IMR-90 (cell line): ENCODE data around the gene FZD7. TPM values are rescaled to one million over a fixed set of nuclear protein-coding genes. Genes with fewer than 3 reads are reported as not detected.

ENCODE experiments used
- ATAC-seq: fragments of 200-7000 bp; cut with Tn5 transposase; 2 replicates; pipeline ENCODE4 v1.9.1; 2020; ENCODE audit warnings: low read depth, mild to moderate bottlenecking, moderate library complexity
- BruUV-seq: library from RNA; stranded (reverse); fragments of 400-500 nt; replicated peaks from 2 replicates; lab custom pipeline; 2021; lab: Mats Ljungman, UMichigan
- CTCF ChIA-PET: fragments of 300-600 bp; formaldehyde crosslinking; extraction: SDS; loops from one replicate; lab custom pipeline; 2021; ENCODE audit warnings: antibody characterized with exemption; lab: Yijun Ruan, JAX
- POLR2A ChIA-PET: fragments of 300-600 bp; sonication (Branson Sonifier 250); formaldehyde crosslinking; loops from one replicate; lab custom pipeline; 2022; ENCODE audit warnings: antibody characterized with exemption; ENCODE audit not compliant: unreplicated experiment; lab: Charles Lee
- DNase-seq: peaks from one replicate; pipeline ENCODE4 v3.0.0; 2013
- H2AFZ ChIP-seq: replicated peaks from 2 replicates; pipeline ENCODE3; 2013; ENCODE audit warnings: low read length, mild to moderate bottlenecking; ENCODE audit not compliant: poor library complexity
- H2AK5ac ChIP-seq: 2 replicates; pipeline ENCODE4 v1.6.1; 2013; ENCODE audit warnings: low read depth, low read length, inconsistent platforms
- H2AK9ac ChIP-seq: replicated peaks from 2 replicates; pipeline ENCODE3; 2013; ENCODE audit warnings: mild to moderate bottlenecking, low read depth, low read length, moderate library complexity; ENCODE audit not compliant: poor library complexity
- H2BK120ac ChIP-seq: 2 replicates; pipeline ENCODE4 v1.6.1; 2013; ENCODE audit warnings: low read depth, low read length, inconsistent platforms
- H2BK15ac ChIP-seq: 3 replicates; pipeline ENCODE4 v1.6.1; 2013; ENCODE audit warnings: low read depth, low read length, inconsistent platforms
- H2BK20ac ChIP-seq: 2 replicates; pipeline ENCODE4 v1.6.1; 2013; ENCODE audit warnings: low read depth, mild to moderate bottlenecking, inconsistent platforms, low read length, moderate library complexity
- H2BK5ac ChIP-seq: 2 replicates; pipeline ENCODE4 v1.6.1; 2013; ENCODE audit warnings: mild to moderate bottlenecking, low read depth, low read length, inconsistent platforms; ENCODE audit not compliant: poor library complexity, severe bottlenecking
- H3K14ac ChIP-seq: replicated peaks from 2 replicates; pipeline ENCODE4 v1.6.1; 2013; ENCODE audit warnings: low read depth, low read length, inconsistent platforms
- H3K18ac ChIP-seq: 2 replicates; pipeline ENCODE4 v1.6.1; 2013; ENCODE audit warnings: low read depth, low read length, control low read depth
- H3K23ac ChIP-seq: 2 replicates; pipeline ENCODE4 v1.6.1; 2013; ENCODE audit warnings: low read depth, low read length, inconsistent platforms
- H3K27ac ChIP-seq: 2 replicates; pipeline ENCODE4 v1.5.1; 2013; ENCODE audit warnings: mild to moderate bottlenecking, control low read depth, low read length; ENCODE audit not compliant: insufficient read depth
- H3K27me3 ChIP-seq: 2 replicates; pipeline ENCODE4 v1.6.1; 2013; ENCODE audit warnings: low read length; ENCODE audit not compliant: control insufficient read depth, insufficient read depth
- H3K36me3 ChIP-seq: 2 replicates; pipeline ENCODE4 v1.6.1; 2013; ENCODE audit warnings: low read length, mixed read lengths; ENCODE audit not compliant: control insufficient read depth, insufficient read depth
- H3K4ac ChIP-seq: 2 replicates; pipeline ENCODE4 v1.6.1; 2013; ENCODE audit warnings: low read depth, low read length, inconsistent platforms
- H3K4me1 ChIP-seq: 2 replicates; pipeline ENCODE4 v1.6.1; 2013; ENCODE audit warnings: low read length, mixed read lengths; ENCODE audit not compliant: control insufficient read depth, insufficient read depth
- H3K4me2 ChIP-seq: 2 replicates; pipeline ENCODE4 v1.6.1; 2013; ENCODE audit warnings: low read depth, mild to moderate bottlenecking, control low read depth, low read length, moderate library complexity
- H3K4me3 ChIP-seq: 2 replicates; pipeline ENCODE4 v1.5.1; 2013; ENCODE audit warnings: low read depth, mild to moderate bottlenecking, control low read depth, low read length, moderate library complexity; ENCODE audit not compliant: insufficient read depth
- H3K56ac ChIP-seq: 2 replicates; pipeline ENCODE4 v1.6.1; 2013; ENCODE audit warnings: low read length, inconsistent platforms; ENCODE audit not compliant: insufficient read depth; ENCODE audit errors: extremely low read depth
- H3K79me1 ChIP-seq, 2 experiments: 2 replicates each; pipeline ENCODE4 v1.6.1; 2013; ENCODE audit warnings: low read length in 2 of 2, inconsistent platforms in 1 of 2, low read depth in 1 of 2
- H3K9ac ChIP-seq: 2 replicates; pipeline ENCODE4 v1.6.1; 2013; ENCODE audit warnings: low read depth, low read length, control low read depth
- H3K9me1 ChIP-seq: 2 replicates; pipeline ENCODE4 v1.6.1; 2013; ENCODE audit warnings: low read length, inconsistent platforms; ENCODE audit not compliant: insufficient read depth
- H3K9me3 ChIP-seq: 2 replicates; pipeline ENCODE4 v1.6.1; 2013; ENCODE audit warnings: low read length; ENCODE audit not compliant: control insufficient read depth, insufficient read depth
- H4K20me1 ChIP-seq: 2 replicates; pipeline ENCODE4 v1.6.1; 2013; ENCODE audit warnings: low read length, inconsistent platforms; ENCODE audit not compliant: insufficient read depth
- H4K5ac ChIP-seq: 2 replicates; pipeline ENCODE4 v1.6.1; 2013; ENCODE audit warnings: mild to moderate bottlenecking, low read depth, low read length, control low read depth
- H4K8ac ChIP-seq, 2 experiments: 2 replicates each; pipeline ENCODE4 v1.6.1; 2013; ENCODE audit warnings: low read depth in 2 of 2, low read length in 2 of 2, control low read depth in 1 of 2, inconsistent platforms in 1 of 2
- H4K91ac ChIP-seq: 2 replicates; pipeline ENCODE4 v1.6.1; 2013; ENCODE audit warnings: low read depth, low read length, inconsistent platforms; ENCODE audit not compliant: insufficient read depth
- BHLHE40 ChIP-seq: fragments of 150-350 bp; IDR thresholded peaks from 2 replicates; pipeline ENCODE4 v1.6.1; 2016; ENCODE audit warnings: mild to moderate bottlenecking, low read depth, low read length
- CEBPB ChIP-seq: IDR thresholded peaks from 2 replicates; pipeline ENCODE4 v1.6.1; 2012; ENCODE audit warnings: low read depth, low read length, improper control_type of control experiment
- CHD1 ChIP-seq: IDR thresholded peaks from 2 replicates; pipeline ENCODE4 v1.6.1; 2012; ENCODE audit warnings: low read depth, low read length, improper control_type of control experiment
- FOS ChIP-seq: fragments of 150-350 bp; IDR thresholded peaks from 2 replicates; pipeline ENCODE4 v1.6.1; 2016; ENCODE audit warnings: low read depth, low read length
- MAFK ChIP-seq: IDR thresholded peaks from 2 replicates; pipeline ENCODE4 v1.6.1; 2012; ENCODE audit warnings: low read depth, low read length, improper control_type of control experiment
- MXI1 ChIP-seq: IDR thresholded peaks from 2 replicates; pipeline ENCODE4 v1.6.1; 2012; ENCODE audit warnings: low read depth, mild to moderate bottlenecking, low read length, moderate library complexity, borderline replicate concordance
- NFE2L2 ChIP-seq: fragments of 150-350 bp; IDR thresholded peaks from 2 replicates; pipeline ENCODE4 v1.6.1; 2016; ENCODE audit warnings: low read depth, mild to moderate bottlenecking, low read length
- POLR2A ChIP-seq: IDR thresholded peaks from 2 replicates; pipeline ENCODE4 v1.6.1; 2012; ENCODE audit warnings: mild to moderate bottlenecking, low read depth, low read length
- RAD21 ChIP-seq: IDR thresholded peaks from 2 replicates; pipeline ENCODE4 v1.6.1; 2012; ENCODE audit warnings: low read length, improper control_type of control experiment
- RCOR1 ChIP-seq: IDR thresholded peaks from 2 replicates; pipeline ENCODE4 v1.6.1; 2012; ENCODE audit warnings: mild to moderate bottlenecking, low read length, improper control_type of control experiment; ENCODE audit not compliant: insufficient replicate concordance
- RFX5 ChIP-seq: IDR thresholded peaks from 2 replicates; pipeline ENCODE4 v1.8.0; 2012; ENCODE audit warnings: low read depth, mild to moderate bottlenecking, low read length, moderate library complexity
- SMC3 ChIP-seq: fragments of 150-350 bp; IDR thresholded peaks from 2 replicates; pipeline ENCODE4 v1.6.1; 2016; ENCODE audit warnings: low read depth, mild to moderate bottlenecking, antibody characterized with exemption, low read length, moderate library complexity
- dilution Hi-C: fragments of 300-500 bp; cut with HindIII; formaldehyde crosslinking; loops from one replicate; pipeline ENCODE4 v1.14.3; 2018; ENCODE audit warnings: low sequenced_read_pairs; ENCODE audit not compliant: unreplicated experiment
- in situ Hi-C: fragments of 300-500 bp; cut with MboI; formaldehyde crosslinking; loops from 3 replicates; pipeline ENCODE4 v1.14.3; 2019; ENCODE audit warnings: low sequenced_read_pairs, inconsistent platforms, mixed read lengths
- intact Hi-C: fragments of 100-400 bp; cut with micrococcal nuclease; formaldehyde crosslinking; loops from 2 replicates; pipeline ENCODE4 v1.10.0; 2022
- polyA plus RNA-seq, 3 experiments: library from polyadenylated mRNA; depleted of rRNA; stranded (reverse); fragments of >200 nt; gene quantifications; 2 replicates each; pipeline ENCODE4 v1.2.3, GENCODE V29; 2012; ENCODE audit warnings: low replicate concordance in 1 of 3
- total RNA-seq: library from RNA; depleted of rRNA; stranded (reverse); fragments of >200 nt; gene quantifications from 2 replicates; pipeline ENCODE4 v1.2.3, GENCODE V29; 2012
- TF ChIP-seq, protein P1 (sequence below): fragments of 150-350 bp; IDR thresholded peaks from 2 replicates; pipeline ENCODE4 v1.6.1; 2016; ENCODE audit warnings: low read depth, mild to moderate bottlenecking, low read length, moderate library complexity, borderline replicate concordance
- TF ChIP-seq, protein P2 (sequence below): conservative IDR thresholded peaks from 2 replicates; pipeline ENCODE4 v1.5.1; 2012; ENCODE audit warnings: mild to moderate bottlenecking, low read depth, low read length, improper control_type of control experiment
- TF ChIP-seq, protein P3 (sequence below): fragments of 150-350 bp; IDR thresholded peaks from 2 replicates; pipeline ENCODE4 v1.6.1; 2017; ENCODE audit warnings: mild to moderate bottlenecking, antibody characterized with exemption, low read length, low read depth

The FZD7 gene
- total and polyA plus RNA-seq, 2 of the 4 experiments (the other 2 are of a cell fraction) = 62.4 to 90.9 TPM

DNA sequence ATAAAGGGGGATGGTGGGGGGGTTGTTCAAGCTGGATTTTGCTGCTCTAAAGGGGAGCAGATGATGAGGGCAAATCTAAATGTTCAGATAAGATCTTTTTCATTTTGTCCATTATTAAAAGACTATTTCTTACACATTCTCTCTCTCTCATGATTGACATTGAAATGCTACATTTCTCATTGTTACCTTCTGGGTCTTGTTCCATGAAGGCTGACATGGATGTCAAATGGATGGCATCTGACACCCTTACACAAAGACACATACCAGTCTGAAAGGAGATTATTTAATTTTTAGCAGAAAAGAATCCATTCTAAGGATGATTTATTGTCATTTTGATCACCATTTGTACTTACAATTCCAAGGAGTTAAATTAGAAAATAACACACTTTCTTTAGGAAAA, 11.1 kb downstream of the FZD7 start:
- Histone ChIP-seq H3K18ac (no peak overlapping the region), H2BK120ac (no peak overlapping the region), H3K56ac (no peak overlapping the region), H3K4me3 (no peak overlapping the region), H3K9me3 (no peaks in the 10 kb centered on the region), H4K91ac (no peak overlapping the region), H2AFZ (no peak overlapping the region), H3K9me1 (peaks cover 10% of the 10 kb centered on the region), H2AK5ac (no peak overlapping the region), H3K23ac (no peak overlapping the region), H3K9ac (no peak overlapping the region), H3K4me1 (peaks cover 8% of the 10 kb centered on the region), H3K4me2 (no peak overlapping the region), H3K27ac (no peak overlapping the region), H2BK20ac (no peak overlapping the region), H3K27me3 (no peaks in the 10 kb centered on the region), H4K20me1 (peaks cover 2% of the 10 kb centered on the region; the same call in 1 of the 2 replicates), H3K79me1 (peaks cover 7 to 26% of the 10 kb centered on the region in 2 experiments), H4K8ac (no peak overlapping the region), H3K14ac (no peak overlapping the region), H2BK15ac (no peak overlapping the region), H4K5ac (no peak overlapping the region), H3K36me3 (peaks cover 2% of the 10 kb centered on the region), H2BK5ac (no peak overlapping the region), H2AK9ac (no peak overlapping the region), H3K4ac (no peak overlapping the region)
- BruUV-seq = no TSS peak
- CTCF ChIA-PET = no interaction called here
- TF ChIP-seq, protein P1, sequence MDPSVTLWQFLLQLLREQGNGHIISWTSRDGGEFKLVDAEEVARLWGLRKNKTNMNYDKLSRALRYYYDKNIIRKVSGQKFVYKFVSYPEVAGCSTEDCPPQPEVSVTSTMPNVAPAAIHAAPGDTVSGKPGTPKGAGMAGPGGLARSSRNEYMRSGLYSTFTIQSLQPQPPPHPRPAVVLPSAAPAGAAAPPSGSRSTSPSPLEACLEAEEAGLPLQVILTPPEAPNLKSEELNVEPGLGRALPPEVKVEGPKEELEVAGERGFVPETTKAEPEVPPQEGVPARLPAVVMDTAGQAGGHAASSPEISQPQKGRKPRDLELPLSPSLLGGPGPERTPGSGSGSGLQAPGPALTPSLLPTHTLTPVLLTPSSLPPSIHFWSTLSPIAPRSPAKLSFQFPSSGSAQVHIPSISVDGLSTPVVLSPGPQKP = no peak
- TF ChIP-seq POLR2A (no peak), CEBPB (no peak), FOS (no peak), SMC3 (no peak), CHD1 (no peak), MAFK (no peak), RCOR1 (no peak), RFX5 (no peak), RAD21 (no peak), NFE2L2 (no peak), BHLHE40 (no peak), MXI1 (no peak)
- TF ChIP-seq, protein P2, sequence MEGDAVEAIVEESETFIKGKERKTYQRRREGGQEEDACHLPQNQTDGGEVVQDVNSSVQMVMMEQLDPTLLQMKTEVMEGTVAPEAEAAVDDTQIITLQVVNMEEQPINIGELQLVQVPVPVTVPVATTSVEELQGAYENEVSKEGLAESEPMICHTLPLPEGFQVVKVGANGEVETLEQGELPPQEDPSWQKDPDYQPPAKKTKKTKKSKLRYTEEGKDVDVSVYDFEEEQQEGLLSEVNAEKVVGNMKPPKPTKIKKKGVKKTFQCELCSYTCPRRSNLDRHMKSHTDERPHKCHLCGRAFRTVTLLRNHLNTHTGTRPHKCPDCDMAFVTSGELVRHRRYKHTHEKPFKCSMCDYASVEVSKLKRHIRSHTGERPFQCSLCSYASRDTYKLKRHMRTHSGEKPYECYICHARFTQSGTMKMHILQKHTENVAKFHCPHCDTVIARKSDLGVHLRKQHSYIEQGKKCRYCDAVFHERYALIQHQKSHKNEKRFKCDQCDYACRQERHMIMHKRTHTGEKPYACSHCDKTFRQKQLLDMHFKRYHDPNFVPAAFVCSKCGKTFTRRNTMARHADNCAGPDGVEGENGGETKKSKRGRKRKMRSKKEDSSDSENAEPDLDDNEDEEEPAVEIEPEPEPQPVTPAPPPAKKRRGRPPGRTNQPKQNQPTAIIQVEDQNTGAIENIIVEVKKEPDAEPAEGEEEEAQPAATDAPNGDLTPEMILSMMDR = no peak
- TF ChIP-seq, protein P3, sequence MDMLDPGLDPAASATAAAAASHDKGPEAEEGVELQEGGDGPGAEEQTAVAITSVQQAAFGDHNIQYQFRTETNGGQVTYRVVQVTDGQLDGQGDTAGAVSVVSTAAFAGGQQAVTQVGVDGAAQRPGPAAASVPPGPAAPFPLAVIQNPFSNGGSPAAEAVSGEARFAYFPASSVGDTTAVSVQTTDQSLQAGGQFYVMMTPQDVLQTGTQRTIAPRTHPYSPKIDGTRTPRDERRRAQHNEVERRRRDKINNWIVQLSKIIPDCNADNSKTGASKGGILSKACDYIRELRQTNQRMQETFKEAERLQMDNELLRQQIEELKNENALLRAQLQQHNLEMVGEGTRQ = no peak
- DNase-seq (no peak), ATAC-seq (no peak)
- POLR2A ChIA-PET = no interaction called here
- in situ Hi-C loops = no loop called here
- intact Hi-C loops = no loop called here
- dilution Hi-C loops = no loop called here
